ENCODE data around the gene FRMD1. TPM values are rescaled to one million over a fixed set of nuclear protein-coding genes. Genes with fewer than 3 reads are reported as not detected.

FRMD1 gene
- 0.11 TPM in 1 of 2 replicates, not detected in the other for total RNA-seq (2014; rRNA removed; shearing (Covaris generic))

- DNase-seq, result no peak
- H3K36me3 ChIP-seq (replicated peaks; ENCODE audit: control insufficient read depth, insufficient read depth, low read length), result no peaks in the 10 kb centered on the region
- H3K27me3 ChIP-seq (ENCODE audit: control insufficient read depth, insufficient read depth, low read length), result no peaks in the 10 kb centered on the region
- no peak within 1 kb of the TSS for H3K4me3 ChIP-seq (ENCODE audit: insufficient read depth, low read depth, low read length)
Observed at GRCh38 chr6:168078943-168079405, at the start of gene FRMD1. TSS of gene FRMD1 (minus strand) at chr6:168079212. CDS start at chr6:168079094, 118 bp downstream.

- Histone ChIP-seq H3K27me3 (ENCODE audit: control insufficient read depth, insufficient read depth, low read length) (peaks cover 2% of the 10 kb centered on the region; the same call in 1 of the 2 replicates), H3K4me3 (ENCODE audit: insufficient read depth, low read depth, low read length) (no peak overlapping the region), H3K36me3 (replicated peaks; ENCODE audit: control insufficient read depth, insufficient read depth, low read length) (no peaks in the 10 kb centered on the region)
- DNase-seq, result peak; percentile 43
Observed at GRCh38 chr6:168128006-168128630, 49.1 kb upstream of the FRMD1 start.

GRCh38 chr6:168127384-168127868 lies 48.4 kb upstream of the FRMD1 start:
- peak; percentile 24 for DNase-seq
- Histone ChIP-seq H3K27me3 (ENCODE audit: control insufficient read depth, insufficient read depth, low read length) (peaks cover 2% of the 10 kb centered on the region; the same call in 1 of the 2 replicates), H3K4me3 (ENCODE audit: insufficient read depth, low read depth, low read length) (no peak overlapping the region), H3K36me3 (replicated peaks; ENCODE audit: control insufficient read depth, insufficient read depth, low read length) (no peaks in the 10 kb centered on the region)

GRCh38 chr6:168126566-168127383 lies 47.8 kb upstream of the FRMD1 start:
- Histone ChIP-seq H3K27me3 (ENCODE audit: control insufficient read depth, insufficient read depth, low read length) (peaks cover 2% of the 10 kb centered on the region; the same call in 1 of the 2 replicates), H3K4me3 (ENCODE audit: insufficient read depth, low read depth, low read length) (no peak overlapping the region), H3K36me3 (replicated peaks; ENCODE audit: control insufficient read depth, insufficient read depth, low read length) (no peaks in the 10 kb centered on the region)
- peak; percentile 20 for DNase-seq

GRCh38 chr6:168125429-168126001 lies 46.5 kb upstream of the FRMD1 start:
- Histone ChIP-seq H3K36me3 (replicated peaks; ENCODE audit: control insufficient read depth, insufficient read depth, low read length) (no peaks in the 10 kb centered on the region), H3K27me3 (ENCODE audit: control insufficient read depth, insufficient read depth, low read length) (no peaks in the 10 kb centered on the region), H3K4me3 (ENCODE audit: insufficient read depth, low read depth, low read length) (no peak overlapping the region)
- DNase-seq, result peak; percentile 46

GRCh38 chr6:168124921-168125320 lies 45.9 kb upstream of the FRMD1 start:
- Histone ChIP-seq H3K36me3 (replicated peaks; ENCODE audit: control insufficient read depth, insufficient read depth, low read length) (no peaks in the 10 kb centered on the region), H3K4me3 (ENCODE audit: insufficient read depth, low read depth, low read length) (no peak overlapping the region), H3K27me3 (ENCODE audit: control insufficient read depth, insufficient read depth, low read length) (no peaks in the 10 kb centered on the region)
- peak; percentile 39 for DNase-seq

GRCh38 chr6:168124158-168124557 lies 45.1 kb upstream of the FRMD1 start:
- Histone ChIP-seq H3K4me3 (ENCODE audit: insufficient read depth, low read depth, low read length) (no peak overlapping the region), H3K36me3 (replicated peaks; ENCODE audit: control insufficient read depth, insufficient read depth, low read length) (no peaks in the 10 kb centered on the region), H3K27me3 (ENCODE audit: control insufficient read depth, insufficient read depth, low read length) (no peaks in the 10 kb centered on the region)
- peak; percentile 43 for DNase-seq

- no peaks in the 10 kb centered on the region for H3K36me3 ChIP-seq (replicated peaks; ENCODE audit: control insufficient read depth, insufficient read depth, low read length)
- H3K4me3 ChIP-seq (ENCODE audit: insufficient read depth, low read depth, low read length), result no peak overlapping the region
- no peaks in the 10 kb centered on the region for H3K27me3 ChIP-seq (ENCODE audit: control insufficient read depth, insufficient read depth, low read length)
- DNase-seq, result peak; percentile 22
Observed at GRCh38 chr6:168123165-168123911, 44.3 kb upstream of the FRMD1 start.

- DNase-seq, result peak; percentile 14
- H3K27me3 ChIP-seq (ENCODE audit: control insufficient read depth, insufficient read depth, low read length), result no peaks in the 10 kb centered on the region
- no peak overlapping the region for H3K4me3 ChIP-seq (ENCODE audit: insufficient read depth, low read depth, low read length)
- H3K36me3 ChIP-seq (replicated peaks; ENCODE audit: control insufficient read depth, insufficient read depth, low read length), result no peaks in the 10 kb centered on the region
Observed at GRCh38 chr6:168122521-168122920, 43.5 kb upstream of the FRMD1 start.

- DNase-seq, result no peak
- Histone ChIP-seq H3K36me3 (replicated peaks; ENCODE audit: control insufficient read depth, insufficient read depth, low read length) (no peaks in the 10 kb centered on the region), H3K27me3 (ENCODE audit: control insufficient read depth, insufficient read depth, low read length) (no peaks in the 10 kb centered on the region), H3K4me3 (ENCODE audit: insufficient read depth, low read depth, low read length) (no peak overlapping the region)
Observed at GRCh38 chr6:168122011-168122410, 43.0 kb upstream of the FRMD1 start.

GRCh38 chr6:168121303-168121665 lies 42.3 kb upstream of the FRMD1 start:
- DNase-seq, result no peak
- no peak overlapping the region for H3K4me3 ChIP-seq (ENCODE audit: insufficient read depth, low read depth, low read length)
- no peaks in the 10 kb centered on the region for H3K27me3 ChIP-seq (ENCODE audit: control insufficient read depth, insufficient read depth, low read length)
- no peaks in the 10 kb centered on the region for H3K36me3 ChIP-seq (replicated peaks; ENCODE audit: control insufficient read depth, insufficient read depth, low read length)

GRCh38 chr6:168120390-168121302 lies 41.6 kb upstream of the FRMD1 start:
- DNase-seq, result peak; percentile 35
- Histone ChIP-seq H3K27me3 (ENCODE audit: control insufficient read depth, insufficient read depth, low read length) (no peaks in the 10 kb centered on the region), H3K36me3 (replicated peaks; ENCODE audit: control insufficient read depth, insufficient read depth, low read length) (no peaks in the 10 kb centered on the region), H3K4me3 (ENCODE audit: insufficient read depth, low read depth, low read length) (no peak overlapping the region)

GRCh38 chr6:168119539-168119938 lies 40.5 kb upstream of the FRMD1 start:
- DNase-seq, result no peak
- H3K4me3 ChIP-seq (ENCODE audit: insufficient read depth, low read depth, low read length), result no peak overlapping the region
- no peaks in the 10 kb centered on the region for H3K36me3 ChIP-seq (replicated peaks; ENCODE audit: control insufficient read depth, insufficient read depth, low read length)
- H3K27me3 ChIP-seq (ENCODE audit: control insufficient read depth, insufficient read depth, low read length), result no peaks in the 10 kb centered on the region
